Subcutaneous adipose tissue (tissue), 4 donors: ENCODE measurements around the gene TBX10. TPM values are rescaled to one million over a fixed set of nuclear protein-coding genes. Genes with fewer than 3 reads are reported as not detected.

Source experiments
- total RNA-seq, 4 donors: library from RNA; depleted of rRNA; stranded (reverse); fragments of >200 nt; gene quantifications; one replicate each; pipeline ENCODE4 v1.1.0, GENCODE V29; 2016
- TF ChIP-seq, protein P1 (sequence below): fragments of 450-650 bp; IDR thresholded peaks from one replicate; pipeline ENCODE4 v1.5.1; 2016; ENCODE audit warnings: low read depth, mild to moderate bottlenecking, control low read depth, antibody characterized with exemption, moderate library complexity

Gene TBX10
- total RNA-seq, 4 donors from 2014 or later, result not detected

DNA sequence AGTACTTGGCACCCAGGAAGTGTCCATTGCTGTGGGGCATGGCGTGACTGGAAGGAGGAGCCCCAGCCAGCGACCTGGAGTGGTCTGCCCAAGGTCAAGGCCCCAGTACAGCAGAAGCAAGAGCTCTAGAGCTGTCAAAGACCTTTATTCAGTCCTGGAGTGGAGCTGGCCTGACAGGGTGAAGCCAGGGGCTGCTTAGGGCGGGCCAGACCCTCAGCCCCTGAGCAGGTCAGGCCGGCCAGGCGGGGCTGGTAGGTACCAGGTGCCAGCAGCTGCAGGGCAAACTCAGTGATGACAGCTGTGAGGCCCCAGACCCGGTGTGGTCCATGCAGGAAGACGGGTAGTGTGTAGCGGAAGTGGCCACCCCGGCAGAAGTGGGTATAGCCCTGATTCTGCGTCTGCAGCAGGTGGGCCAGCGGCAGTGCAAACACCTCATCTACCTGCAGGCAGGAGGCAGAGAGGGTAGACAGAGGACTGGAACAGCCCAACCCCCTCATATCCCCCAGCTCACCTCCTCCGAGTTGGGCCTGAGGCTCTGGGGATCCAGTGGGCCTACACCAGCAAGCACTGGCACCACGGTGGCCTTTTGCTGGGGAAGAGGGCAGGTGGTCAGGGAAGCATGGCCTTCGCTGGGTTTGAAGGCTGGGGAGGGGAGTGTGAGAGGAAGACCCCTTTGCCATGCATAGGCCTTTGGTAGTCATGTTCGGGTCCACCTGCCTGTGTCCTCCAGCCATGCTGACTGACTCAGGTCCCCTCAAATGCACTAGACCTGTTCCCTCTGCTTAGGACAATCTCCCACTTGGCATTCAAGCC is 11.5 kb downstream of the TBX10 start:
- TF ChIP-seq, protein P1, sequence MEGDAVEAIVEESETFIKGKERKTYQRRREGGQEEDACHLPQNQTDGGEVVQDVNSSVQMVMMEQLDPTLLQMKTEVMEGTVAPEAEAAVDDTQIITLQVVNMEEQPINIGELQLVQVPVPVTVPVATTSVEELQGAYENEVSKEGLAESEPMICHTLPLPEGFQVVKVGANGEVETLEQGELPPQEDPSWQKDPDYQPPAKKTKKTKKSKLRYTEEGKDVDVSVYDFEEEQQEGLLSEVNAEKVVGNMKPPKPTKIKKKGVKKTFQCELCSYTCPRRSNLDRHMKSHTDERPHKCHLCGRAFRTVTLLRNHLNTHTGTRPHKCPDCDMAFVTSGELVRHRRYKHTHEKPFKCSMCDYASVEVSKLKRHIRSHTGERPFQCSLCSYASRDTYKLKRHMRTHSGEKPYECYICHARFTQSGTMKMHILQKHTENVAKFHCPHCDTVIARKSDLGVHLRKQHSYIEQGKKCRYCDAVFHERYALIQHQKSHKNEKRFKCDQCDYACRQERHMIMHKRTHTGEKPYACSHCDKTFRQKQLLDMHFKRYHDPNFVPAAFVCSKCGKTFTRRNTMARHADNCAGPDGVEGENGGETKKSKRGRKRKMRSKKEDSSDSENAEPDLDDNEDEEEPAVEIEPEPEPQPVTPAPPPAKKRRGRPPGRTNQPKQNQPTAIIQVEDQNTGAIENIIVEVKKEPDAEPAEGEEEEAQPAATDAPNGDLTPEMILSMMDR, result no peak

- TF ChIP-seq, protein P1, result no peak
These were observed 12.1 kb downstream of the TBX10 start for GRCh38 chr11:67627441-67627811.

DNA sequence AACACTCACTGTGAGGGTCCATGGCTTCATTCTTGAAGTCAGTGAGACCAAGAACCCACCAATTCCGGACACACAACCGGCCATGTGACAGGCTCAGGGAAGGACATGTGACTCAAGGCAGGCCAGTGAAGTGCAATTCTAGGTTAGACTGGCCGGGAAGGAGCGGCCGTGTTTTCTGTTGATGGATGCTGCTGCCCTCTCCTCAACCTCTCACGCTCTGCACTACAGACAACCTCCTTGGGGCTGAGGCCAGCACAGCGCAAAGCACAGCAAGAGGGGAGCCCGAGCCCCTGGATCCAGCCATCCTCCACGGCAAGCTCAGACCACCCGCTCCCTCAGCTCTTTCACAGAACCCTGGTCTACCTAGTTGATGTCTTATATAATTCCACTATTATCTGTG is 12.6 kb downstream of the TBX10 start:
- TF ChIP-seq, protein P1, result no peak

GRCh38 chr11:67617243-67617953 is 22.2 kb downstream of the TBX10 start:
- TF ChIP-seq, protein P1, result no peak

- TF ChIP-seq, protein P1, result no peak
These were observed 22.9 kb downstream of the TBX10 start for GRCh38 chr11:67616431-67617242.

- TF ChIP-seq, protein P1, result no peak
These were observed 23.7 kb downstream of the TBX10 start for GRCh38 chr11:67615728-67616430.
